Mucosa of descending colon (tissue), 3 donors: ENCODE measurements around the gene CXCL16. TPM values are rescaled to one million over a fixed set of nuclear protein-coding genes. Genes with fewer than 3 reads are reported as not detected.

ENCODE experiments used
- ATAC-seq: fragments of 200-7000 bp; cut with Tn5 transposase; one replicate; pipeline ENCODE4 v1.9.1; 2020; ENCODE audit warnings: mild to moderate bottlenecking, moderate library complexity
- DNase-seq, 3 donors: peaks; one replicate each; pipeline ENCODE4 v3.0.0-alpha.2; 2020
- H3K36me3 ChIP-seq: fragments of 200-600 bp; one replicate; pipeline ENCODE4 v1.8.0; 2021; ENCODE audit warnings: low read depth, mild to moderate bottlenecking
- H3K4me1 ChIP-seq: fragments of 200-600 bp; one replicate; pipeline ENCODE4 v1.8.0; 2021; ENCODE audit warnings: low read depth, mild to moderate bottlenecking
- H3K4me3 ChIP-seq: fragments of 200-600 bp; one replicate; pipeline ENCODE4 v1.8.0; 2021; ENCODE audit warnings: mild to moderate bottlenecking
- H3K9me3 ChIP-seq: fragments of 200-600 bp; one replicate; pipeline ENCODE4 v1.8.0; 2021; ENCODE audit warnings: mild to moderate bottlenecking
- intact Hi-C, 2 donors: fragments of 100-400 bp; cut with DNase I in 1 of 2; cut with micrococcal nuclease in 1 of 2; formaldehyde crosslinking; loops; one replicate each; pipeline versions ENCODE4 v1.11.0 to v1.11.1; 2022; cut with DNase I, micrococcal nuclease
- total RNA-seq, 3 donors: library from RNA; stranded (reverse); fragmentation: NEBNext Ultra II Directional in 2 of 3; extraction: Animal tissue kit (Norgen Biotek cat#: 25700) in 2 of 3; gene quantifications; one replicate each; pipeline versions ENCODE4 v1.2.1 to v1.2.4, GENCODE V29; 2021 to 2023
- TF ChIP-seq, protein P1 (sequence below): fragments of 200-600 bp; IDR thresholded peaks from one replicate; pipeline ENCODE4 v1.8.0; 2022; ENCODE audit warnings: antibody characterized with exemption, mild to moderate bottlenecking
- donor health status: DM: no; HTN: no; CAD: no; lungs with moderate emphysema.
- donor health status: DM: no; HTN: no; CAD: no.
- donor health status: DM: no; HTN: yes; CAD: no.

Gene CXCL16
- total RNA-seq, 3 donors from 2014 or later = 20.3 to 41.9 (median 30.2) TPM

DNA sequence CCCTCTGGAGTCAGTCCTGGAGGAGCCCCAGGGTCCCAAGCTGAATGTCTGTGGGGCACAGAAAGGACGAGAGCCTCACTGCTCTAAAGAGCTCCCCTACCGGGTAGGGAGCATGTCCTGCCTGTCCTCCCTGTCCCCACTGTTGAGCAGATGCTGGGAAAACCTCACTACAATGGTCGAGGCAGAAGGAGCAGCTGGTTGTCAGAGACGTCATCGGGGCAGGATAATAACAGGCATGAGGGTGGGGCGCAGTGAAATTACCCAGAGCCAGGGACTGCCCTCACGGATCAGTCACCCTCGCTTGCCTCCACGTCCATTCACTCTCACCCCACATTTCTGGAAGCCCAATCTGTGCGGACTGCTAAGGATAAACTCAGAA lies 32.5 kb upstream of the CXCL16 start:
- ATAC-seq = peak; percentile 79
- H3K36me3 ChIP-seq = no peaks in the 10 kb centered on the region
- peaks cover 11% of the 10 kb centered on the region for H3K4me1 ChIP-seq
- peak in 2 of 3 donors; percentile 68 to 78 for DNase-seq
- H3K9me3 ChIP-seq = no peaks in the 10 kb centered on the region
- TF ChIP-seq, protein P1, sequence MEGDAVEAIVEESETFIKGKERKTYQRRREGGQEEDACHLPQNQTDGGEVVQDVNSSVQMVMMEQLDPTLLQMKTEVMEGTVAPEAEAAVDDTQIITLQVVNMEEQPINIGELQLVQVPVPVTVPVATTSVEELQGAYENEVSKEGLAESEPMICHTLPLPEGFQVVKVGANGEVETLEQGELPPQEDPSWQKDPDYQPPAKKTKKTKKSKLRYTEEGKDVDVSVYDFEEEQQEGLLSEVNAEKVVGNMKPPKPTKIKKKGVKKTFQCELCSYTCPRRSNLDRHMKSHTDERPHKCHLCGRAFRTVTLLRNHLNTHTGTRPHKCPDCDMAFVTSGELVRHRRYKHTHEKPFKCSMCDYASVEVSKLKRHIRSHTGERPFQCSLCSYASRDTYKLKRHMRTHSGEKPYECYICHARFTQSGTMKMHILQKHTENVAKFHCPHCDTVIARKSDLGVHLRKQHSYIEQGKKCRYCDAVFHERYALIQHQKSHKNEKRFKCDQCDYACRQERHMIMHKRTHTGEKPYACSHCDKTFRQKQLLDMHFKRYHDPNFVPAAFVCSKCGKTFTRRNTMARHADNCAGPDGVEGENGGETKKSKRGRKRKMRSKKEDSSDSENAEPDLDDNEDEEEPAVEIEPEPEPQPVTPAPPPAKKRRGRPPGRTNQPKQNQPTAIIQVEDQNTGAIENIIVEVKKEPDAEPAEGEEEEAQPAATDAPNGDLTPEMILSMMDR = no peak
- no peak overlapping the region for H3K4me3 ChIP-seq
- intact Hi-C loops = no loop called here

GRCh38 chr17:4771519-4772234 lies 31.9 kb upstream of the CXCL16 start, which contains the start of gene TM4SF5:
TM4SF5 (plus strand) TSS chr17:4771886; CDS start chr17:4771923, 37 bp downstream.
- Histone ChIP-seq H3K4me1 (peaks cover 11% of the 10 kb centered on the region), H3K9me3 (no peaks in the 10 kb centered on the region), H3K36me3 (no peaks in the 10 kb centered on the region), H3K4me3 (no peak within 1 kb of the TSS)
- TF ChIP-seq, protein P1 = no peak
- ATAC-seq (peak; percentile 98), DNase-seq (peak; percentile 81 to 92 (median 86))
- intact Hi-C loops = no loop called here

GRCh38 chr17:4769628-4770027 lies 29.9 kb upstream of the CXCL16 start:
- Histone ChIP-seq H3K36me3 (no peaks in the 10 kb centered on the region), H3K4me1 (peaks cover 11% of the 10 kb centered on the region), H3K4me3 (no peak overlapping the region), H3K9me3 (no peaks in the 10 kb centered on the region)
- TF ChIP-seq, protein P1 = no peak
- DNase-seq (no peak), ATAC-seq (no peak)
- intact Hi-C loops = no loop called here

GRCh38 chr17:4768298-4768697 lies 28.6 kb upstream of the CXCL16 start:
- TF ChIP-seq, protein P1 = no peak
- intact Hi-C loops = no loop called here

GRCh38 chr17:4766723-4767122 lies 27.0 kb upstream of the CXCL16 start:
- DNase-seq (no peak), ATAC-seq (no peak)
- no peak overlapping the region for H3K4me3 ChIP-seq
- peaks cover 1% of the 10 kb centered on the region for H3K4me1 ChIP-seq
- no peaks in the 10 kb centered on the region for H3K9me3 ChIP-seq
- TF ChIP-seq, protein P1 = no peak
- intact Hi-C loops = no loop called here
- H3K36me3 ChIP-seq = no peaks in the 10 kb centered on the region

More at GRCh38 chr17:4768298-4768697, 28.6 kb upstream of the CXCL16 start:
- H3K4me3 ChIP-seq = no peak overlapping the region
- no peaks in the 10 kb centered on the region for H3K36me3 ChIP-seq
- H3K9me3 ChIP-seq = no peaks in the 10 kb centered on the region
- DNase-seq (no peak), ATAC-seq (no peak)
- H3K4me1 ChIP-seq = peaks cover 11% of the 10 kb centered on the region
